GM21390 (cell line): Measurements from ENCODE around the gene INPP4B.

Experiments
- ATAC-seq: cut with Tn5 transposase; IDR thresholded peaks from one replicate; pipeline ENCODE4 v1.9.1; 2021; ENCODE audit not compliant: unreplicated experiment

The INPP4B gene

GRCh38 chr4:142265536-142265935 lies 580.6 kb downstream of the INPP4B start:
- no peak for ATAC-seq

GRCh38 chr4:142264961-142265360 lies 581.1 kb downstream of the INPP4B start:
- peak; percentile 54 for ATAC-seq

GRCh38 chr4:142262956-142263355 lies 583.1 kb downstream of the INPP4B start:
- no peak for ATAC-seq

- ATAC-seq: no peak
Observed at GRCh38 chr4:142248946-142249345, 597.2 kb downstream of the INPP4B start.

GRCh38 chr4:142243255-142243654 lies 602.8 kb downstream of the INPP4B start:
- no peak for ATAC-seq

- ATAC-seq: no peak
Observed at GRCh38 chr4:142242156-142242555, 603.9 kb downstream of the INPP4B start.

- no peak for ATAC-seq
Observed at GRCh38 chr4:142238589-142238988, 607.5 kb downstream of the INPP4B start.

GRCh38 chr4:142236268-142236667 lies 609.8 kb downstream of the INPP4B start:
- no peak for ATAC-seq

- ATAC-seq: no peak
Observed at GRCh38 chr4:142231787-142232186, 614.3 kb downstream of the INPP4B start.

GRCh38 chr4:142230991-142231390 lies 615.1 kb downstream of the INPP4B start:
- no peak for ATAC-seq

- ATAC-seq: no peak
Observed at GRCh38 chr4:142226014-142226413, 620.1 kb downstream of the INPP4B start.

GRCh38 chr4:142222127-142222526 lies 624.0 kb downstream of the INPP4B start:
- no peak for ATAC-seq

GRCh38 chr4:142218726-142219125 lies 627.4 kb downstream of the INPP4B start:
- ATAC-seq: no peak

- no peak for ATAC-seq
Observed at GRCh38 chr4:142211444-142211843, 634.7 kb downstream of the INPP4B start.

- ATAC-seq: no peak
Observed at GRCh38 chr4:142203505-142203904, 642.6 kb downstream of the INPP4B start.

GRCh38 chr4:142202404-142203332 lies 643.4 kb downstream of the INPP4B start:
- peak; percentile 96 for ATAC-seq

- no peak for ATAC-seq
Observed at GRCh38 chr4:142201041-142201440, 645.1 kb downstream of the INPP4B start.

GRCh38 chr4:142194905-142195304 lies 651.2 kb downstream of the INPP4B start:
- no peak for ATAC-seq

GRCh38 chr4:142191901-142192300 lies 654.2 kb downstream of the INPP4B start:
- no peak for ATAC-seq

- ATAC-seq: no peak
Observed at GRCh38 chr4:142181021-142181420, 665.1 kb downstream of the INPP4B start.

GRCh38 chr4:142169216-142169615 lies 676.9 kb downstream of the INPP4B start:
- no peak for ATAC-seq

GRCh38 chr4:142168181-142168580 lies 677.9 kb downstream of the INPP4B start:
- no peak for ATAC-seq
